Ovary (tissue), 9 donors: ENCODE measurements around the gene CASP14. TPM values are rescaled to one million over a fixed set of nuclear protein-coding genes. Genes with fewer than 3 reads are reported as not detected.

Experiments
- DNase-seq, 5 donors: peaks; one replicate each; pipeline ENCODE4 v3.0.0-alpha.2; 2019 to 2020
- H3K27ac ChIP-seq, 2 donors: fragments of 200-600 bp; one replicate each; pipeline versions ENCODE4 v1.5.1 to v1.8.0; 2019 to 2022
- H3K27me3 ChIP-seq: fragments of 200-600 bp; one replicate; pipeline ENCODE4 v1.8.0; 2022
- H3K36me3 ChIP-seq: fragments of 200-600 bp; sonication (generic); one replicate; pipeline ENCODE4 v1.5.1; 2019
- H3K4me1 ChIP-seq: one replicate; pipeline ENCODE4 v1.8.1; 2013; ENCODE audit warnings: mild to moderate bottlenecking, moderate library complexity; ENCODE audit not compliant: insufficient read depth
- H3K4me3 ChIP-seq: fragments of 200-600 bp; sonication (generic); one replicate; pipeline ENCODE4 v1.5.1; 2017
- H3K9me3 ChIP-seq, 2 donors: fragments of 200-600 bp in 1 of 2; sonication (generic) in 1 of 2; one replicate each; pipeline versions ENCODE4 v1.5.1 to v1.8.1; 2013 to 2019; ENCODE audit warnings: mild to moderate bottlenecking in 1 of 2, moderate library complexity in 1 of 2
- EP300 ChIP-seq: sonication (generic); formaldehyde crosslinking; IDR thresholded peaks from one replicate; pipeline ENCODE4 v1.6.1; 2017; ENCODE audit warnings: antibody characterized with exemption
- POLR2A ChIP-seq: fragments of 450-650 bp; IDR thresholded peaks from one replicate; pipeline ENCODE4 v1.6.1; 2017; ENCODE audit warnings: antibody characterized with exemption, mild to moderate bottlenecking, moderate library complexity
- WGBS, 3 donors: extraction: QIAGEN DNeasy Blood & Tissue Kit in 1 of 3; methylation state at CpG; one replicate each; pipeline versions ENCODE4 v1.1.5 to v1.1.7; 2013 to 2017; 5-methylcytosine and 5-hydroxymethylcytosine counted together
- intact Hi-C, 4 donors: fragments of 100-400 bp; cut with DNase I; formaldehyde crosslinking; loops; one replicate each; pipeline versions ENCODE4 v1.11.0 to v1.15.1; 2022 to 2023
- polyA plus RNA-seq, 2 donors: library from polyadenylated mRNA; stranded (reverse); fragments of 200-250 nt in 1 of 2; fragments of 350-450 nt in 1 of 2; fragmentation: Illumina TruSeq in 1 of 2; extraction: RNeasy Lipid Tissue Mini Kit (QIAGEN cat#74804) in 1 of 2; gene quantifications; one replicate each; pipeline ENCODE4 v1.2.3, GENCODE V29; 2013 to 2014
- total RNA-seq, 7 donors: library from RNA; depleted of rRNA in 2 of 7; stranded (reverse); fragments of >200 nt in 2 of 7; fragmentation: NEBNext Ultra II Directional in 3 of 7; extraction: Animal tissue kit (Norgen Biotek cat#: 25700) in 3 of 7; gene quantifications; one replicate each; pipeline versions ENCODE4 v1.1.0 to v1.2.4, GENCODE V29; 2016 to 2023
- TF ChIP-seq, protein P1 (sequence below), 3 donors: fragments of 450-650 bp in 2 of 3; fragments of 200-600 bp in 1 of 3; IDR thresholded peaks; one replicate each; pipeline versions ENCODE4 v1.5.1 to v1.8.0; 2016 to 2022; ENCODE audit warnings: antibody characterized with exemption in 3 of 3, mild to moderate bottlenecking in 1 of 3
- donor health status: DM: no; HTN: no; CAD: no; lungs with moderate emphysema.
- donor health status: DM: no; HTN: no; CAD: no.
- donor health status: Bipolar disorder and iron deficiency.
- donor health status: DM: yes; HTN: yes; CAD: no.
- donor health status: DM: no; HTN: no; CAD: no.
- donor health status: DM: yes; HTN: yes; CAD: no.

Gene CASP14
- total and polyA plus RNA-seq, 9 donors, result not detected

DNA sequence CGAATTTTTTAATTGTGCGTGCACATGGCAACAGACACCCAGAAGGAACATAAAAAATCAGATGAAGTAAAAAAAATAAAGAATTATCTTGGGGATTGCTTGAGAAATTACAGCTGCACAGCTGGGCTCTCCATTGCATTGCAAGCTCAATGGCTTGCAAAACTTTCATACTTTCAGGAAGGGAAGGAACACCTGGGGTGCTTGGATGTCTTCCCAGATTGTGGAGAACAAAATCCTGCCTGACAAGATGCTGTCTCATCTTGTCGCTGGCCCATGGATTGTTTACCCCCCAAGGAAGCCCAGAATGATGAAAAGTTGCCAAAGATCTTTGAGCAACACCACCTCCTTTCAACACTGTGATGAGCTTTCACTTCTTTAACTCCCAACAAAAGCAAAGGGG lies 11.0 kb upstream of the CASP14 start:
- Histone ChIP-seq H3K36me3 (no peaks in the 10 kb centered on the region), H3K27me3 (no peaks in the 10 kb centered on the region), H3K4me3 (no peak overlapping the region), H3K27ac (no peak overlapping the region), H3K9me3 (no peaks in the 10 kb centered on the region), H3K4me1 (no peaks in the 10 kb centered on the region)
- TF ChIP-seq, protein P1, sequence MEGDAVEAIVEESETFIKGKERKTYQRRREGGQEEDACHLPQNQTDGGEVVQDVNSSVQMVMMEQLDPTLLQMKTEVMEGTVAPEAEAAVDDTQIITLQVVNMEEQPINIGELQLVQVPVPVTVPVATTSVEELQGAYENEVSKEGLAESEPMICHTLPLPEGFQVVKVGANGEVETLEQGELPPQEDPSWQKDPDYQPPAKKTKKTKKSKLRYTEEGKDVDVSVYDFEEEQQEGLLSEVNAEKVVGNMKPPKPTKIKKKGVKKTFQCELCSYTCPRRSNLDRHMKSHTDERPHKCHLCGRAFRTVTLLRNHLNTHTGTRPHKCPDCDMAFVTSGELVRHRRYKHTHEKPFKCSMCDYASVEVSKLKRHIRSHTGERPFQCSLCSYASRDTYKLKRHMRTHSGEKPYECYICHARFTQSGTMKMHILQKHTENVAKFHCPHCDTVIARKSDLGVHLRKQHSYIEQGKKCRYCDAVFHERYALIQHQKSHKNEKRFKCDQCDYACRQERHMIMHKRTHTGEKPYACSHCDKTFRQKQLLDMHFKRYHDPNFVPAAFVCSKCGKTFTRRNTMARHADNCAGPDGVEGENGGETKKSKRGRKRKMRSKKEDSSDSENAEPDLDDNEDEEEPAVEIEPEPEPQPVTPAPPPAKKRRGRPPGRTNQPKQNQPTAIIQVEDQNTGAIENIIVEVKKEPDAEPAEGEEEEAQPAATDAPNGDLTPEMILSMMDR (IDR thresholded peaks at IDR 0.05), result no peak
- no peak for TF ChIP-seq POLR2A
- TF ChIP-seq EP300, result no peak
- intact Hi-C loops, result no loop called here
- DNase-seq, result no peak
- 45 to 51% (median 45%) methylated on average over 3 of the region's 3 CpGs for WGBS, 3 donors

DNA sequence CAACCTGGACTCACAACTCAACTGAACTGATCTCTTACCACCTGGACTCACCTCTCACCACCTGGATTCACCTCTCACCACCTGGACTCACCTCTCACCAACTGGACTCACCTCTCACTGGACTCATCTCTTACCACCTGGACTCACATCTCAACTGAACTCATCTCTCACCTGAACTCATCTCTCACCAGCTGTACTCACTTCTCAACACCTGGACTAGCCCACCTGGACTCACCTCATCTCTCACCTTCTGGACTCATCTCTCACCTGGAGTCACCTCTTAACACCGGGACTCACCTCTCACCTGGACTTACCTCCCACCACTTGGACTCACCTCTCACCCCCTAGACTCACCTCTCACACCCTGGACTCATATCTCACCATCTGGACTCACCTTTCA lies 7.3 kb upstream of the CASP14 start:
- Histone ChIP-seq H3K27me3 (no peaks in the 10 kb centered on the region), H3K27ac (no peak overlapping the region)
- no peak for DNase-seq

GRCh38 chr19:15042826-15043225 lies 6.5 kb upstream of the CASP14 start:
- TF ChIP-seq POLR2A, result no peak
- TF ChIP-seq, protein P1 (IDR thresholded peaks at IDR 0.05), result no peak
- no peak for TF ChIP-seq EP300
- no peak overlapping the region for H3K27ac ChIP-seq
- no peak for DNase-seq
- no peaks in the 10 kb centered on the region for H3K27me3 ChIP-seq
- WGBS, 3 donors, result 74 to 81% (median 75%) methylated on average over 2 of the region's 2 CpGs
- intact Hi-C loops, result no loop called here
- no peaks in the 10 kb centered on the region for H3K4me1 ChIP-seq
- H3K4me3 ChIP-seq, result no peak overlapping the region
- H3K9me3 ChIP-seq, result no peaks in the 10 kb centered on the region
- H3K36me3 ChIP-seq, result no peaks in the 10 kb centered on the region

More for the DNA sequence above, 7.3 kb upstream of the CASP14 start:
- no peak for TF ChIP-seq POLR2A
- TF ChIP-seq, protein P1 (IDR thresholded peaks at IDR 0.05), result no peak
- TF ChIP-seq EP300, result no peak
- WGBS, 3 donors, result 61 to 72% (median 71%) methylated on average over 1 of the region's 1 CpG
- Histone ChIP-seq H3K36me3 (no peaks in the 10 kb centered on the region), H3K9me3 (no peaks in the 10 kb centered on the region), H3K4me1 (no peaks in the 10 kb centered on the region), H3K4me3 (no peak overlapping the region)
- intact Hi-C loops, result no loop called here

DNA sequence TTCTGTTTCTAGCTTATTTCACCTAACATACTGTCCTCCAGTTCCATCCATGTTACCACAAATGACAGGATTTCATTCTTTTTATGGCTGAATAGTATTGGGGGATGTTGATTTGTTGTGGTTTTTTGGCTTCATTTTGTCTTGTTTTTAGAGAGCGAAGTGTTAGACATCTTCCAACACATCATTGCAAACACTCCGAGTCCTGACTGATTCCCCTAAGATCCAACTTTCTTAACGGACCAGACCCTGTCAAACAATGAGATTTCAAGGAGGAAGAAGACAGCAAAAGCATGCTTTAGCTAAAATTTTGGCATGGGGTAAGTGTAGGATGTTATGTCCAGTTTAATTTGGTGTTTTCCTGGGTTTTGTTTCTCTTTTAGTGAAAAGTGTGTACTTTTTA lies 3.8 kb upstream of the CASP14 start:
- no peak for DNase-seq
- H3K4me3 ChIP-seq, result no peak overlapping the region
- TF ChIP-seq, protein P1 (IDR thresholded peaks at IDR 0.05), result no peak
- TF ChIP-seq EP300, result no peak
- no peak for TF ChIP-seq POLR2A
- H3K9me3 ChIP-seq, result no peaks in the 10 kb centered on the region
- intact Hi-C loops, result no loop called here
- H3K27me3 ChIP-seq, result no peaks in the 10 kb centered on the region
- no peaks in the 10 kb centered on the region for H3K4me1 ChIP-seq
- no peaks in the 10 kb centered on the region for H3K36me3 ChIP-seq
- 44 to 82% (median 48%) methylated on average over 3 of the region's 3 CpGs for WGBS, 3 donors
- H3K27ac ChIP-seq, result no peak overlapping the region

- TF ChIP-seq, protein P1 (IDR thresholded peaks at IDR 0.05), result no peak
- TF ChIP-seq EP300 (no peak), POLR2A (no peak)
- no peak for DNase-seq
- Histone ChIP-seq H3K27me3 (no peaks in the 10 kb centered on the region), H3K36me3 (no peaks in the 10 kb centered on the region), H3K9me3 (no peaks in the 10 kb centered on the region), H3K27ac (no peak overlapping the region), H3K4me3 (no peak overlapping the region), H3K4me1 (no peaks in the 10 kb centered on the region)
- intact Hi-C loops, result no loop called here
- WGBS, 3 donors, result 59 to 87% (median 84%) methylated on average over 11 of the region's 11 CpGs
Observed at GRCh38 chr19:15047680-15048079, 1.6 kb upstream of the CASP14 start.
